Measurements from ENCODE around the gene WASL.

DNA sequence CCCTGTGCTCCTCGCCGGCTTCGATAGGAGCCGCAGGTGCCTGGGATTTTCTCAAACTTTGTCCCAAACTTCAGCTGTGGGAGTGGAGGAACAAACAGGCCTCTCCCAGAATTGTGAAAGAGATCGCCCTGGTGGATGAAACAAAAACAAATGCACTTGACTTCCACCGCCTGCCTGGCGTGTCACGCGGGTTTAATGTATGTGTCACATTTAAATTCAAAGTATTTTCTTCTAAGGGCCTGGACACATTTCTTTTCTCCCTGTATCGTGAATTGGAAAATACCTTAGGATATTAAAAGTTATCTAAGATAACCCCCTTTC, 694 bp upstream of the WASL start:
- TF ChIP-seq SUZ12 (IDR thresholded peaks at IDR 0.05; ENCODE audit: unreplicated experiment): no peak
- TF ChIP-seq CHD2 (IDR thresholded peaks at IDR 0.05; ENCODE audit: borderline replicate concordance, low read depth, low read length): no peak
- TF ChIP-seq HDAC2 (IDR thresholded peaks at IDR 0.05): no peak
- TF ChIP-seq SIN3A (IDR thresholded peaks at IDR 0.05; ENCODE audit: low read depth, low read length): no peak
- TF ChIP-seq EED (IDR thresholded peaks at IDR 0.05; ENCODE audit: low read depth): no peak
- TF ChIP-seq, protein P1, sequence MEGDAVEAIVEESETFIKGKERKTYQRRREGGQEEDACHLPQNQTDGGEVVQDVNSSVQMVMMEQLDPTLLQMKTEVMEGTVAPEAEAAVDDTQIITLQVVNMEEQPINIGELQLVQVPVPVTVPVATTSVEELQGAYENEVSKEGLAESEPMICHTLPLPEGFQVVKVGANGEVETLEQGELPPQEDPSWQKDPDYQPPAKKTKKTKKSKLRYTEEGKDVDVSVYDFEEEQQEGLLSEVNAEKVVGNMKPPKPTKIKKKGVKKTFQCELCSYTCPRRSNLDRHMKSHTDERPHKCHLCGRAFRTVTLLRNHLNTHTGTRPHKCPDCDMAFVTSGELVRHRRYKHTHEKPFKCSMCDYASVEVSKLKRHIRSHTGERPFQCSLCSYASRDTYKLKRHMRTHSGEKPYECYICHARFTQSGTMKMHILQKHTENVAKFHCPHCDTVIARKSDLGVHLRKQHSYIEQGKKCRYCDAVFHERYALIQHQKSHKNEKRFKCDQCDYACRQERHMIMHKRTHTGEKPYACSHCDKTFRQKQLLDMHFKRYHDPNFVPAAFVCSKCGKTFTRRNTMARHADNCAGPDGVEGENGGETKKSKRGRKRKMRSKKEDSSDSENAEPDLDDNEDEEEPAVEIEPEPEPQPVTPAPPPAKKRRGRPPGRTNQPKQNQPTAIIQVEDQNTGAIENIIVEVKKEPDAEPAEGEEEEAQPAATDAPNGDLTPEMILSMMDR (IDR thresholded peaks at IDR 0.05 in 2 of 3, conservative IDR thresholded peaks at IDR 0.05 in 1 of 3; ENCODE audit: control insufficient read depth in 2 of 3, extremely low read depth in 1 of 3, insufficient read depth in 1 of 3, low read depth in 3 of 3, low read length in 3 of 3): peak in 2 of 3 experiments; percentile 0 to 10; a peak in 2 of 6 replicates
- TF ChIP-seq POLR2A (IDR thresholded peaks at IDR 0.05; ENCODE audit: low read depth, low read length): no peak
- no peak; a peak in 1 of 4 replicates for TF ChIP-seq IKZF2 (IDR thresholded peaks at IDR 0.05)
- TF ChIP-seq, protein P2, sequence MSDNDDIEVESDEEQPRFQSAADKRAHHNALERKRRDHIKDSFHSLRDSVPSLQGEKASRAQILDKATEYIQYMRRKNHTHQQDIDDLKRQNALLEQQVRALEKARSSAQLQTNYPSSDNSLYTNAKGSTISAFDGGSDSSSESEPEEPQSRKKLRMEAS (IDR thresholded peaks at IDR 0.05; ENCODE audit: low read depth, low read length): no peak; the same call in 1 of the 2 replicates
- no peak for TF ChIP-seq POLR2AphosphoS5 (IDR thresholded peaks at IDR 0.05; ENCODE audit: low read length)
- TF ChIP-seq TAF1 (IDR thresholded peaks at IDR 0.05; ENCODE audit: borderline replicate concordance, low read depth, low read length): no peak
- TF ChIP-seq RB1 (IDR thresholded peaks at IDR 0.05; ENCODE audit: borderline replicate concordance): no peak
- TF ChIP-seq SMC3 (IDR thresholded peaks at IDR 0.05; ENCODE audit: borderline replicate concordance, low read length): no peak
